ENCODE data around the gene FAT4.

GRCh38 chr4:125303821-125304220, 10.9 kb upstream of the FAT4 start:
- TF ChIP-seq CTCF (IDR thresholded peaks at IDR 0.05; ENCODE audit: insufficient read depth, low read length, poor library complexity, severe bottlenecking) (no peak), EZH2phosphoT487 (conservative IDR thresholded peaks at IDR 0.05; ENCODE audit: low read length) (no peak)

All from SU-DHL-6 (cell line).